ENCODE data around the gene NR1D1.

NR1D1 gene

GRCh38 chr17:40071313-40072039 is 28.9 kb downstream of the NR1D1 start:
- DNase-seq (ENCODE audit: low spot score): no peak
- TF ChIP-seq CTCF (IDR thresholded peaks at IDR 0.05; ENCODE audit: borderline replicate concordance, control extremely low read depth, extremely low read depth, insufficient read depth, missing control alignments): no peak
- in situ Hi-C loops (cut with MboI; ENCODE audit: low sequenced_read_pairs, unreplicated experiment): no loop called here

- TF ChIP-seq CTCF (IDR thresholded peaks at IDR 0.05; ENCODE audit: borderline replicate concordance, control extremely low read depth, extremely low read depth, insufficient read depth, missing control alignments): no peak
- in situ Hi-C loops (cut with MboI; ENCODE audit: low sequenced_read_pairs, unreplicated experiment): no loop called here
- DNase-seq (ENCODE audit: low spot score): no peak
Measured at GRCh38 chr17:40070709-40071312, 29.6 kb downstream of the NR1D1 start.

- DNase-seq (ENCODE audit: low spot score): no peak
- in situ Hi-C loops (cut with MboI; ENCODE audit: low sequenced_read_pairs, unreplicated experiment): no loop called here
- no peak for TF ChIP-seq CTCF (IDR thresholded peaks at IDR 0.05; ENCODE audit: borderline replicate concordance, control extremely low read depth, extremely low read depth, insufficient read depth, missing control alignments)
Measured at GRCh38 chr17:40069751-40070708, 30.4 kb downstream of the NR1D1 start.

- TF ChIP-seq CTCF (IDR thresholded peaks at IDR 0.05; ENCODE audit: borderline replicate concordance, control extremely low read depth, extremely low read depth, insufficient read depth, missing control alignments): no peak
- in situ Hi-C loops (cut with MboI; ENCODE audit: low sequenced_read_pairs, unreplicated experiment): no loop called here
- peak; percentile 74 for DNase-seq (ENCODE audit: low spot score)
Measured at GRCh38 chr17:40068917-40069750, 31.3 kb downstream of the NR1D1 start.

- TF ChIP-seq CTCF (IDR thresholded peaks at IDR 0.05; ENCODE audit: borderline replicate concordance, control extremely low read depth, extremely low read depth, insufficient read depth, missing control alignments): no peak
- in situ Hi-C loops (cut with MboI; ENCODE audit: low sequenced_read_pairs, unreplicated experiment): no loop called here
- no peak for DNase-seq (ENCODE audit: low spot score)
Measured at GRCh38 chr17:40068584-40068916, 31.8 kb downstream of the NR1D1 start.

GRCh38 chr17:40068129-40068581 is 32.2 kb downstream of the NR1D1 start:
- DNase-seq (ENCODE audit: low spot score): no peak
- in situ Hi-C loops (cut with MboI; ENCODE audit: low sequenced_read_pairs, unreplicated experiment): no loop called here
- no peak for TF ChIP-seq CTCF (IDR thresholded peaks at IDR 0.05; ENCODE audit: borderline replicate concordance, control extremely low read depth, extremely low read depth, insufficient read depth, missing control alignments)

All from GM13976 (cell line).